ENCODE measurements around the gene ICOS. TPM values are rescaled to one million over a fixed set of nuclear protein-coding genes. Genes with fewer than 3 reads are reported as not detected.

The ICOS gene
- total RNA-seq, 4 donors from 2014 or later: 0.14 to 0.59 (median 0.26) TPM; not detected in 1

GRCh38 chr2:203914546-203915182 is 21.9 kb upstream of the ICOS start:
- Histone ChIP-seq H3K4me3 (no peak overlapping the region), H3K36me3 (no peaks in the 10 kb centered on the region), H3K9me3 (no peaks in the 10 kb centered on the region), H3K27ac (peak overlapping the region in 1 of 2 donors; percentile 6), H3K4me1 (no peaks in the 10 kb centered on the region), H3K27me3 (no peaks in the 10 kb centered on the region)
- TF ChIP-seq POLR2A (IDR thresholded peaks at IDR 0.05) (no peak), CTCF (IDR thresholded peaks at IDR 0.05) (no peak)
- intact Hi-C loops (cut with DNase I; ENCODE audit: low total_unique reads): no loop called here
- DNase-seq: no peak

- no peaks in the 10 kb centered on the region for H3K36me3 ChIP-seq
- no peak overlapping the region for H3K4me3 ChIP-seq
- DNase-seq: no peak
- H3K27me3 ChIP-seq: no peaks in the 10 kb centered on the region
- H3K9me3 ChIP-seq: no peaks in the 10 kb centered on the region
- intact Hi-C loops (cut with DNase I; ENCODE audit: low total_unique reads): no loop called here
- no peak for TF ChIP-seq CTCF (IDR thresholded peaks at IDR 0.05)
- TF ChIP-seq POLR2A (IDR thresholded peaks at IDR 0.05): no peak
- H3K4me1 ChIP-seq: no peaks in the 10 kb centered on the region
- peak overlapping the region in 1 of 2 donors; percentile 6 for H3K27ac ChIP-seq
Observed at GRCh38 chr2:203915256-203915655, 21.3 kb upstream of the ICOS start.

GRCh38 chr2:203916756-203917155 is 19.8 kb upstream of the ICOS start:
- no peak overlapping the region for H3K4me3 ChIP-seq
- no peaks in the 10 kb centered on the region for H3K4me1 ChIP-seq
- no peaks in the 10 kb centered on the region for H3K9me3 ChIP-seq
- no peaks in the 10 kb centered on the region for H3K27me3 ChIP-seq
- H3K36me3 ChIP-seq: no peaks in the 10 kb centered on the region
- intact Hi-C loops (cut with DNase I; ENCODE audit: low total_unique reads): no loop called here
- TF ChIP-seq POLR2A (IDR thresholded peaks at IDR 0.05) (no peak), CTCF (IDR thresholded peaks at IDR 0.05) (no peak)
- no peak for DNase-seq
- H3K27ac ChIP-seq: no peak overlapping the region

- Histone ChIP-seq H3K27me3 (no peaks in the 10 kb centered on the region), H3K27ac (no peak overlapping the region), H3K4me1 (no peaks in the 10 kb centered on the region), H3K4me3 (no peak overlapping the region), H3K9me3 (no peaks in the 10 kb centered on the region), H3K36me3 (no peaks in the 10 kb centered on the region)
- intact Hi-C loops (cut with DNase I; ENCODE audit: low total_unique reads): no loop called here
- DNase-seq: no peak
- TF ChIP-seq CTCF (IDR thresholded peaks at IDR 0.05) (no peak), POLR2A (IDR thresholded peaks at IDR 0.05) (no peak)
Observed at GRCh38 chr2:203918264-203918663, 18.3 kb upstream of the ICOS start.

- H3K4me1 ChIP-seq: no peaks in the 10 kb centered on the region
- TF ChIP-seq POLR2A (IDR thresholded peaks at IDR 0.05) (no peak), CTCF (IDR thresholded peaks at IDR 0.05) (no peak)
- DNase-seq: no peak
- no peaks in the 10 kb centered on the region for H3K36me3 ChIP-seq
- H3K27me3 ChIP-seq: no peaks in the 10 kb centered on the region
- H3K27ac ChIP-seq: no peak overlapping the region
- intact Hi-C loops (cut with DNase I; ENCODE audit: low total_unique reads): no loop called here
- H3K9me3 ChIP-seq: no peaks in the 10 kb centered on the region
- H3K4me3 ChIP-seq: no peak overlapping the region
Observed at GRCh38 chr2:203918839-203919238, 17.7 kb upstream of the ICOS start.

Measured in uterus (tissue), 4 donors.